Liver (tissue), 9 donors: ENCODE data around the gene NKAIN2. TPM values are rescaled to one million over a fixed set of nuclear protein-coding genes. Genes with fewer than 3 reads are reported as not detected.

Source experiments
- DNase-seq: peaks from one replicate; pipeline ENCODE4 v3.0.0-alpha.2; 2017; ENCODE audit warnings: low spot score
- H3K27ac ChIP-seq, 2 donors: one replicate each; pipeline ENCODE4 v1.7.0; 2013; ENCODE audit warnings: inconsistent platforms in 2 of 2, low read length in 2 of 2, control low read depth in 1 of 2, low read depth in 1 of 2, mild to moderate bottlenecking in 1 of 2
- H3K27me3 ChIP-seq, 4 donors: one replicate each; pipeline versions ENCODE4 v1.6.1 to v1.7.0; 2013; ENCODE audit warnings: low read length in 3 of 4, inconsistent platforms in 1 of 4, mild to moderate bottlenecking in 1 of 4, moderate library complexity in 1 of 4; ENCODE audit not compliant: control insufficient read depth in 4 of 4, insufficient read depth in 4 of 4
- H3K36me3 ChIP-seq, 4 donors: one replicate each; pipeline versions ENCODE4 v1.6.1 to v1.7.0; 2013; ENCODE audit warnings: low read length in 3 of 4, mild to moderate bottlenecking in 3 of 4, low read depth in 1 of 4, moderate library complexity in 1 of 4; ENCODE audit not compliant: control insufficient read depth in 4 of 4, insufficient read depth in 3 of 4
- H3K4me1 ChIP-seq, 4 donors: one replicate each; pipeline versions ENCODE4 v1.6.1 to v1.7.0; 2013; ENCODE audit warnings: low read length in 3 of 4, mild to moderate bottlenecking in 3 of 4, moderate library complexity in 1 of 4; ENCODE audit not compliant: control insufficient read depth in 4 of 4, insufficient read depth in 4 of 4
- H3K4me3 ChIP-seq, 3 donors: one replicate each; pipeline versions ENCODE4 v1.6.1 to v1.7.0; 2013; ENCODE audit warnings: low read length in 3 of 3, control low read depth in 1 of 3, low read depth in 1 of 3, mild to moderate bottlenecking in 1 of 3
- H3K9ac ChIP-seq, 2 donors: one replicate each; pipeline ENCODE4 v1.7.0; 2013; ENCODE audit warnings: low read length in 2 of 2, mild to moderate bottlenecking in 2 of 2, moderate library complexity in 2 of 2, control low read depth in 1 of 2, low read depth in 1 of 2
- H3K9me3 ChIP-seq, 4 donors: one replicate each; pipeline versions ENCODE4 v1.6.1 to v1.7.0; 2013; ENCODE audit warnings: low read length in 3 of 4; ENCODE audit not compliant: control insufficient read depth in 4 of 4
- ATF3 ChIP-seq: IDR thresholded peaks from 2 replicates; pipeline ENCODE4 v1.6.1; 2016; ENCODE audit warnings: antibody characterized with exemption
- CTCF ChIP-seq: fragments of 150-350 bp; IDR thresholded peaks from 2 replicates; pipeline ENCODE4 v1.5.1; 2017; ENCODE audit warnings: improper control_type of control experiment, low read depth, low read length; ENCODE audit not compliant: missing input control
- EGR1 ChIP-seq, 2 donors: IDR thresholded peaks; 2 replicates each; pipeline ENCODE4 v1.6.1; 2016 to 2018; ENCODE audit warnings: antibody characterized with exemption in 2 of 2, low read depth in 2 of 2
- FOXA1 ChIP-seq: IDR thresholded peaks from 2 replicates; pipeline ENCODE4 v1.6.1; 2016; ENCODE audit warnings: antibody characterized with exemption
- FOXA2 ChIP-seq: IDR thresholded peaks from 2 replicates; pipeline ENCODE4 v1.6.1; 2016; ENCODE audit warnings: antibody characterized with exemption
- GABPA ChIP-seq, 2 donors: IDR thresholded peaks in 1 of 2; conservative IDR thresholded peaks in 1 of 2; 2 replicates each; pipeline ENCODE4 v1.6.1; 2016; ENCODE audit warnings: antibody characterized with exemption in 2 of 2, mild to moderate bottlenecking in 1 of 2, moderate library complexity in 1 of 2
- HNF4A ChIP-seq, 2 donors: conservative IDR thresholded peaks; 2 replicates each; pipeline ENCODE4 v1.6.1; 2016; ENCODE audit warnings: antibody characterized with exemption in 2 of 2, mild to moderate bottlenecking in 2 of 2
- HNF4G ChIP-seq: IDR thresholded peaks from 2 replicates; pipeline ENCODE4 v1.6.1; 2016; ENCODE audit warnings: antibody characterized with exemption
- JUND ChIP-seq, 2 donors: IDR thresholded peaks; 2 replicates each; pipeline ENCODE4 v1.6.1; 2016; ENCODE audit warnings: antibody characterized with exemption in 2 of 2
- MAX ChIP-seq: IDR thresholded peaks from 2 replicates; pipeline ENCODE4 v1.6.1; 2016; ENCODE audit warnings: antibody characterized with exemption
- NR2F2 ChIP-seq: IDR thresholded peaks from 2 replicates; pipeline ENCODE4 v1.6.1; 2016; ENCODE audit warnings: antibody characterized with exemption
- RAD21 ChIP-seq, 2 donors: IDR thresholded peaks; 2 replicates each; pipeline ENCODE4 v1.6.1; 2016; ENCODE audit warnings: antibody characterized with exemption in 2 of 2, mild to moderate bottlenecking in 2 of 2
- REST ChIP-seq: IDR thresholded peaks from 2 replicates; pipeline ENCODE4 v1.6.1; 2016; ENCODE audit warnings: antibody characterized with exemption, mild to moderate bottlenecking
- RXRA ChIP-seq, 2 donors: IDR thresholded peaks; 2 replicates each; pipeline ENCODE4 v1.6.1; 2017 to 2018; ENCODE audit warnings: antibody characterized with exemption in 2 of 2, mild to moderate bottlenecking in 1 of 2
- SP1 ChIP-seq: IDR thresholded peaks from 2 replicates; pipeline ENCODE4 v1.6.1; 2018; ENCODE audit warnings: antibody characterized with exemption, mild to moderate bottlenecking
- TAF1 ChIP-seq: conservative IDR thresholded peaks from 2 replicates; pipeline ENCODE4 v1.6.1; 2016; ENCODE audit warnings: antibody characterized with exemption, mild to moderate bottlenecking
- YY1 ChIP-seq: IDR thresholded peaks from 2 replicates; pipeline ENCODE4 v1.6.1; 2016; ENCODE audit warnings: antibody characterized with exemption, mild to moderate bottlenecking
- ZBTB33 ChIP-seq: IDR thresholded peaks from 2 replicates; pipeline ENCODE4 v1.6.1; 2016; ENCODE audit warnings: antibody characterized with exemption
- WGBS: extraction: QIAGEN DNeasy Blood & Tissue Kit; methylation state at CpG from one replicate; pipeline ENCODE4 v1.1.7; 2013; 5-methylcytosine and 5-hydroxymethylcytosine counted together
- polyA plus RNA-seq, 2 donors: library from polyadenylated mRNA; stranded (reverse) in 1 of 2; unstranded in 1 of 2; fragments of 200-250 nt in 1 of 2; fragments of >200 nt in 1 of 2; fragmentation: Nextera tagmentation in 1 of 2; extraction: Ambion mirVana in 1 of 2; gene quantifications; one replicate each; pipeline versions ENCODE4 v1.2.1 to v1.2.3, GENCODE V29; 2013 to 2015
- total RNA-seq, 2 donors: library from RNA; depleted of rRNA; stranded (reverse); fragments of >200 nt; gene quantifications; one replicate each; pipeline ENCODE4 v1.2.3, GENCODE V29; 2014
- donor health status: healthy.
- donor health status: healthy.
- donor health status: healthy.
- donor health status: healthy.
- donor health status: healthy.

NKAIN2 gene
- total and polyA plus RNA-seq, 4 donors = 0.05 to 0.14 TPM; not detected in 2

GRCh38 chr6:124355146-124355545 is 551.5 kb downstream of the NKAIN2 start:
- WGBS = 82% methylated on average over 4 of the region's 4 CpGs
- H3K4me3 ChIP-seq = no peak overlapping the region
- H3K9ac ChIP-seq = no peak overlapping the region
- no peak overlapping the region for H3K27ac ChIP-seq
- no peaks in the 10 kb centered on the region for H3K9me3 ChIP-seq
- no peak for TF ChIP-seq SP1
- TF ChIP-seq CTCF = no peak
- TF ChIP-seq GABPA (IDR thresholded peaks at IDR 0.05 in 1 of 2, conservative IDR thresholded peaks at IDR 0.05 in 1 of 2) = no peak
- TF ChIP-seq FOXA2 = no peak
- TF ChIP-seq RXRA (IDR thresholded peaks at IDR 0.05) = no peak
- no peak for TF ChIP-seq JUND (IDR thresholded peaks at IDR 0.05)
- H3K36me3 ChIP-seq = no peaks in the 10 kb centered on the region
- DNase-seq = no peak
- no peaks in the 10 kb centered on the region for H3K4me1 ChIP-seq
- H3K27me3 ChIP-seq = no peaks in the 10 kb centered on the region

- H3K4me3 ChIP-seq = no peak overlapping the region
Observed at GRCh38 chr6:124356276-124356810, 552.7 kb downstream of the NKAIN2 start.

More at GRCh38 chr6:124356276-124356810, 552.7 kb downstream of the NKAIN2 start:
- H3K9me3 ChIP-seq = no peaks in the 10 kb centered on the region
- WGBS = 75% methylated on average over 5 of the region's 5 CpGs
- TF ChIP-seq FOXA1 (no peak), MAX (no peak), CTCF (no peak), ATF3 (no peak), ZBTB33 (no peak), HNF4A (conservative IDR thresholded peaks at IDR 0.05) (no peak), SP1 (no peak), TAF1 (no peak), HNF4G (no peak), EGR1 (IDR thresholded peaks at IDR 0.05; ENCODE audit: low read depth in 2 of 2) (no peak), RAD21 (IDR thresholded peaks at IDR 0.05) (no peak), JUND (IDR thresholded peaks at IDR 0.05) (no peak), YY1 (no peak), FOXA2 (no peak), RXRA (IDR thresholded peaks at IDR 0.05) (no peak), REST (no peak), GABPA (IDR thresholded peaks at IDR 0.05 in 1 of 2, conservative IDR thresholded peaks at IDR 0.05 in 1 of 2) (no peak), NR2F2 (no peak)
- H3K27me3 ChIP-seq = no peaks in the 10 kb centered on the region
- DNase-seq = no peak
- H3K9ac ChIP-seq = no peak overlapping the region
- H3K36me3 ChIP-seq = no peaks in the 10 kb centered on the region
- H3K4me1 ChIP-seq = no peaks in the 10 kb centered on the region
- no peak overlapping the region for H3K27ac ChIP-seq
